Prostate gland (tissue), 2 donors: ENCODE results near the gene SLC49A3.

Experiments
- POLR2A ChIP-seq: fragments of 450-650 bp; IDR thresholded peaks from one replicate; pipeline ENCODE4 v1.6.1; 2016; ENCODE audit warnings: antibody characterized with exemption, mild to moderate bottlenecking
- TF ChIP-seq, protein P1 (sequence below), 4 experiments: fragments of 200-600 bp in 2 of 4; fragments of 450-650 bp in 2 of 4; sonication (generic) in 2 of 4; IDR thresholded peaks; 1 replicate in 3 of 4; 2 replicates in 1 of 4; pipeline ENCODE4 v1.5.1; 2016 to 2019; ENCODE audit warnings: antibody characterized with exemption in 4 of 4, mild to moderate bottlenecking in 2 of 4, moderate library complexity in 2 of 4

DNA sequence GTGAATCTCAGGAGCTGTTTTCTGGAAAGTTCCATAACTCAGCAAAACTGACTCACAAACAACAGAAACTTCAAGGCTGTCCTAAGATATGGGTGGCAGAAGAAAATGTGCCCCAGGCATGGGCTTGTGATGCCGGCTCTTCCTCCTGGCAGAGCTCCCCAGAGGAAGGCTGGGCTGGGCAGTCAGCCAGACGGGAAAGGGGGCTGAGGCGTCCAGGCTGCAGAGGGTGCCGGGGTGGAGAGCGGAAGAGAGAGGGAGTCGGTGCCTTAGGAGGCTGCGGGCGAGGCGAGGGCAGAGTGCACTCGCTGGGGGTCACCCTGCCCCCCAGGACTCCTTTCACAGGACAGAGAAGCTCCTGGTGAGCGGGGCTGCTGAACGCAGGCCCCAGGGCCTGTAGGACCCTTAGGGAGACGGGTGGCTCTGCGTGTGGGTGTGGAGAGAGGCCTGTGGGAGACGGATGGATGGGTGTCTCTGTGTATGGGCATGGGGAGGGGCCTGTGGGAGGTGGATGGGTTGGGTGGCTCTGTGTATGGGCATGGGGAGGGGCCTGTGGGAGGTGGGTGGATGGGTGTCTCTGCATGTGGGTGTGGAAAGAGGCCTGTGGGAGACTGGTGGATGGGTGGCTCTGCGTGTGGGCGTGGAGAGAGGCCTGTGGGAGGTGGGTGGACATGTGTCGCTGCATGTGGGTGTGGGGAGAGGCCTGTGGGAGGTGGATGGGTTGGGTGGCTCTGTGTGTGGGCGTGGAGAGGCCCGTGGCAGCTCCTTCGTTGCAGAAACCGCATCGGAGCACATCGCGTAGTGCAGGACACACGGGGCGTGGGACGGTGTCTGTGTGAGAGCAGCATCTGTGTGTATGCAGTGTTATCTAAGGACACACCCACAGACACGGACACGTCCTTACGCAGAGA is 32.6 kb upstream of the SLC49A3 start:
- TF ChIP-seq POLR2A, result no peak
- TF ChIP-seq, protein P1, sequence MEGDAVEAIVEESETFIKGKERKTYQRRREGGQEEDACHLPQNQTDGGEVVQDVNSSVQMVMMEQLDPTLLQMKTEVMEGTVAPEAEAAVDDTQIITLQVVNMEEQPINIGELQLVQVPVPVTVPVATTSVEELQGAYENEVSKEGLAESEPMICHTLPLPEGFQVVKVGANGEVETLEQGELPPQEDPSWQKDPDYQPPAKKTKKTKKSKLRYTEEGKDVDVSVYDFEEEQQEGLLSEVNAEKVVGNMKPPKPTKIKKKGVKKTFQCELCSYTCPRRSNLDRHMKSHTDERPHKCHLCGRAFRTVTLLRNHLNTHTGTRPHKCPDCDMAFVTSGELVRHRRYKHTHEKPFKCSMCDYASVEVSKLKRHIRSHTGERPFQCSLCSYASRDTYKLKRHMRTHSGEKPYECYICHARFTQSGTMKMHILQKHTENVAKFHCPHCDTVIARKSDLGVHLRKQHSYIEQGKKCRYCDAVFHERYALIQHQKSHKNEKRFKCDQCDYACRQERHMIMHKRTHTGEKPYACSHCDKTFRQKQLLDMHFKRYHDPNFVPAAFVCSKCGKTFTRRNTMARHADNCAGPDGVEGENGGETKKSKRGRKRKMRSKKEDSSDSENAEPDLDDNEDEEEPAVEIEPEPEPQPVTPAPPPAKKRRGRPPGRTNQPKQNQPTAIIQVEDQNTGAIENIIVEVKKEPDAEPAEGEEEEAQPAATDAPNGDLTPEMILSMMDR (IDR thresholded peaks at IDR 0.05), result no peak
